Spinal cord (tissue), 10 donors: ENCODE results near the gene KRTAP10-3. TPM values are rescaled to one million over a fixed set of nuclear protein-coding genes. Genes with fewer than 3 reads are reported as not detected.

ENCODE experiments used
- DNase-seq, 6 donors: peaks; one replicate each; pipeline versions ENCODE4 v3.0.0 to v3.0.0-alpha.2; 2013 to 2015; ENCODE audit warnings: low spot score in 6 of 6, low read depth in 4 of 6
- H3K27ac ChIP-seq: one replicate; pipeline ENCODE4 v1.5.1; 2013; ENCODE audit warnings: low read depth, low read length, control low read depth
- H3K27me3 ChIP-seq: one replicate; pipeline ENCODE4 v1.6.1; 2013; ENCODE audit warnings: low read length; ENCODE audit not compliant: control insufficient read depth, insufficient read depth
- H3K36me3 ChIP-seq: one replicate; pipeline ENCODE4 v1.6.1; 2013; ENCODE audit warnings: low read length; ENCODE audit not compliant: control insufficient read depth, insufficient read depth
- H3K4me1 ChIP-seq: one replicate; pipeline ENCODE4 v1.6.1; 2013; ENCODE audit warnings: low read length; ENCODE audit not compliant: control insufficient read depth, insufficient read depth
- H3K4me3 ChIP-seq: one replicate; pipeline ENCODE4 v1.5.1; 2013; ENCODE audit warnings: low read depth, low read length, control low read depth
- H3K9me3 ChIP-seq: one replicate; pipeline ENCODE4 v1.6.1; 2013; ENCODE audit warnings: low read length; ENCODE audit not compliant: control insufficient read depth, insufficient read depth
- WGBS: methylation state at CpG from one replicate; pipeline ENCODE4 v1.1.5; 2013; ENCODE audit warnings: missing lambda C conversion rate; ENCODE audit not compliant: insufficient coverage; 5-methylcytosine and 5-hydroxymethylcytosine counted together
- polyA plus RNA-seq, 2 donors: library from polyadenylated mRNA; unstranded; fragments of 120-200 nt; gene quantifications; one replicate each; pipeline ENCODE4 v1.2.1, GENCODE V29; 2013; ENCODE audit not compliant: insufficient read length in 2 of 2
- total RNA-seq, 2 donors: library from RNA; depleted of rRNA in 1 of 2; stranded (reverse); fragments of 120-200 nt in 1 of 2; fragments of >200 nt in 1 of 2; gene quantifications; one replicate each; pipeline versions ENCODE4 v1.2.3 to v1.2.4, GENCODE V29; 2013 to 2014
- donor health status: healthy.

Gene KRTAP10-3
- total and polyA plus RNA-seq, 4 donors: not detected

GRCh38 chr21:44526096-44526997, 32.2 kb downstream of the KRTAP10-3 start:
- H3K9me3 ChIP-seq: no peaks in the 10 kb centered on the region

GRCh38 chr21:44525391-44526095, 33.1 kb downstream of the KRTAP10-3 start:
- Histone ChIP-seq H3K27me3 (no peaks in the 10 kb centered on the region), H3K4me1 (no peaks in the 10 kb centered on the region), H3K27ac (no peak overlapping the region), H3K4me3 (no peak overlapping the region), H3K9me3 (no peaks in the 10 kb centered on the region), H3K36me3 (no peaks in the 10 kb centered on the region)
- 87% methylated on average over 17 of the region's 20 CpGs for WGBS
- no peak for DNase-seq

More at GRCh38 chr21:44526096-44526997, 32.2 kb downstream of the KRTAP10-3 start:
- no peaks in the 10 kb centered on the region for H3K4me1 ChIP-seq
- no peaks in the 10 kb centered on the region for H3K36me3 ChIP-seq
- no peak for DNase-seq
- WGBS: 89% methylated on average over 7 of the region's 12 CpGs
- H3K27me3 ChIP-seq: no peaks in the 10 kb centered on the region
- H3K27ac ChIP-seq: no peak overlapping the region
- H3K4me3 ChIP-seq: no peak overlapping the region

- H3K36me3 ChIP-seq: no peaks in the 10 kb centered on the region
- no peaks in the 10 kb centered on the region for H3K4me1 ChIP-seq
- H3K27ac ChIP-seq: no peak overlapping the region
- no peak for DNase-seq
- no peaks in the 10 kb centered on the region for H3K27me3 ChIP-seq
- H3K4me3 ChIP-seq: no peak overlapping the region
- no peaks in the 10 kb centered on the region for H3K9me3 ChIP-seq
- 64% methylated on average over 2 of the region's 2 CpGs for WGBS
Measured at GRCh38 chr21:44524414-44525371, 33.9 kb downstream of the KRTAP10-3 start.

DNA sequence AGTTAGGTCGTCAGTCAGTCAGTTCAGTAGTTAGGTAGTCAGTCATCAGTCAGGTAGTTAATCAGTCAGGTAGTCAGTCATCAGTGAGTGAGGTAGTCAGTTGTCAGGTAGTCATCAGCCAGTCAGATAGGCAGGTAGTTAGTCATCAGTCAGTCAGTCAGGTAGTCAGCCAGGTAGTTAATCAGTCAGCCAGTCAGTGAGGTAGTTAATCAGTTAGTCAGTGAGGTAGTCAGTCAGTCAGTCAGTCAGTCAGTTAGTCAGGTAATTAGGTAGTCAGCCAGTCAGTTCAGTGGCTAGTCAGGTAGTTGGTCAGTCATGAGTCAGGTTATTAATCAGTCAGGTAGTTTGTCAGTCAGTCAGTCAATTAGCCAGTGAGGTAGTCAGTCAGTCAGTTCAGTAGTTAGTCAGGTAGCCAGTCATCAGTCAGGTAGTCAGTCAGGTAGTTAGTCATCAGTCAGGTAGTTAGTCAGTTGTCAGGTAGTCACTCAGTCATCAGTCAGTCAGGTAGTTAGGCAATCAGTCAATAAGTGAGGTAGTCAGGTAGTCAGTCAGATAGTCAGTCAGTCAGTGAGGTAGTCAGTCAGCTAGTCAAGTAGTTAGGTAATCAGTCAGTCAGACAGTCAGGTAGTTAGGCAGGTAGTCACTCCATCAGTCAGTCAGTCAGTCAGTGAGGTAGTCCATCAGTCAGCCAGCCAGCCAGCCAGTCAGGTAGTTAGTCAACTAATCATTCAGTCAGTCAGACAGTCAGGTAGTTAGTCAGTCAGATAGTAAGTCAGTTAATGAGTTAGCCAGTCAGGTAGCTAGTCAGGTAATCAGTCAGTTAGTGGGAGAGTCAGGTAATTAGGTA, 34.8 kb downstream of the KRTAP10-3 start:
- 87% methylated on average over 1 of the region's 1 CpG for WGBS

DNA sequence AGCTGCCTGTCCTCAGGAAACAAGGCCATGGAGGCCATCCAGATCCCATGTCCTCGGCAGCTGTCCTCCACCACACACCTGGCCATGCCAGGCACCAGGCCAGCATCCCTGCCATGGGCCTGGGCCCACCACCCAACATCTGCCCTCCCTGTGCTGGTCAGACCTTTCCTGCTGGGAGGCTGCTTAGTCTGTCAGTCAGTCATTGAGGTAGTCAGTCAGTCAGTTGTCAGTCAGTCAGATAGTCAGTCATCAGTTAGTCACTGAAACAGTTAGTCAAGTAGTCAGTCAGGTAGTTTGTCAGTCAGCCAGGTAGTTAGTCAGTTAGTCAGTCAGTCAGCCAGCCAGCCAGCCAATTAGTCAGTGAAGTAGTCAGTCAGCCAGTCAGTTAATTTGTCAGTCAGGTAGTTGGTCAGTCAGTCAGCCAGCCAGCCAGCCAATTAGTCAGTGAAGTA, 35.8 kb downstream of the KRTAP10-3 start:
- H3K4me3 ChIP-seq: no peak overlapping the region
- 100% methylated on average over 1 of the region's 1 CpG for WGBS
- no peaks in the 10 kb centered on the region for H3K4me1 ChIP-seq
- no peak overlapping the region for H3K27ac ChIP-seq
- peaks cover 2% of the 10 kb centered on the region for H3K9me3 ChIP-seq
- no peak for DNase-seq
- no peaks in the 10 kb centered on the region for H3K36me3 ChIP-seq
- no peaks in the 10 kb centered on the region for H3K27me3 ChIP-seq

More for the DNA sequence above, 34.8 kb downstream of the KRTAP10-3 start:
- DNase-seq: no peak
- Histone ChIP-seq H3K27ac (no peak overlapping the region), H3K36me3 (no peaks in the 10 kb centered on the region), H3K27me3 (no peaks in the 10 kb centered on the region), H3K9me3 (peaks cover 2% of the 10 kb centered on the region), H3K4me1 (no peaks in the 10 kb centered on the region), H3K4me3 (no peak overlapping the region)

- H3K27me3 ChIP-seq: no peaks in the 10 kb centered on the region
- no peak overlapping the region for H3K27ac ChIP-seq
- no peaks in the 10 kb centered on the region for H3K4me1 ChIP-seq
- 89% methylated on average over 31 of the region's 33 CpGs for WGBS
- DNase-seq: no peak
- no peak overlapping the region for H3K4me3 ChIP-seq
- H3K36me3 ChIP-seq: no peaks in the 10 kb centered on the region
- H3K9me3 ChIP-seq: peaks cover 2% of the 10 kb centered on the region
Measured at GRCh38 chr21:44521928-44522752, 36.5 kb downstream of the KRTAP10-3 start.

GRCh38 chr21:44521301-44521927, 37.2 kb downstream of the KRTAP10-3 start:
- Histone ChIP-seq H3K36me3 (no peaks in the 10 kb centered on the region), H3K9me3 (peaks cover 2% of the 10 kb centered on the region), H3K27me3 (no peaks in the 10 kb centered on the region), H3K27ac (no peak overlapping the region), H3K4me1 (no peaks in the 10 kb centered on the region), H3K4me3 (no peak overlapping the region)
- 88% methylated on average over 22 of the region's 22 CpGs for WGBS
- no peak for DNase-seq
